A673 (cell line): Measurements from ENCODE around the gene ZNF507. TPM values are rescaled to one million over a fixed set of nuclear protein-coding genes. Genes with fewer than 3 reads are reported as not detected.

Source experiments
- BruUV-seq: library from RNA; stranded (reverse); fragments of 400-500 nt; replicated peaks from 2 replicates; lab custom pipeline; 2021; lab: Mats Ljungman, UMichigan
- CTCF ChIA-PET: fragments of 300-600 bp; sonication (Branson Sonifier 250); formaldehyde crosslinking; loops from one replicate; lab custom pipeline; 2022; ENCODE audit warnings: antibody characterized with exemption; lab: Charles Lee
- POLR2A ChIA-PET: fragments of 300-600 bp; sonication (Branson Sonifier 250); formaldehyde crosslinking; loops from one replicate; lab custom pipeline; 2022; ENCODE audit warnings: antibody characterized with exemption; ENCODE audit not compliant: low non-redundant PET; lab: Charles Lee
- DNase-seq: peaks from one replicate; pipeline ENCODE4 v3.0.0-alpha.2; 2015; ENCODE audit warnings: low spot score
- H3K27ac ChIP-seq: fragments of 200-600 bp; sonication (generic); 2 replicates; pipeline ENCODE4 v1.5.1; 2016; ENCODE audit warnings: mixed run types, low read depth, mild to moderate bottlenecking, mixed read lengths, antibody characterized with exemption, low read length; ENCODE audit not compliant: poor library complexity, severe bottlenecking
- H3K27me3 ChIP-seq: fragments of 200-600 bp; sonication (generic); replicated peaks from 2 replicates; pipeline ENCODE4 v1.6.1; 2017; ENCODE audit warnings: mixed run types, low read depth, mild to moderate bottlenecking, mixed read lengths, antibody characterized with exemption, low read length; ENCODE audit not compliant: insufficient read depth, poor library complexity
- H3K36me3 ChIP-seq: fragments of 200-600 bp; sonication (generic); 2 replicates; pipeline ENCODE4 v1.6.1; 2016; ENCODE audit warnings: mixed run types, mild to moderate bottlenecking, mixed read lengths, antibody characterized with exemption, low read length; ENCODE audit not compliant: insufficient read depth, poor library complexity, severe bottlenecking
- H3K4me1 ChIP-seq: fragments of 200-600 bp; sonication (generic); 2 replicates; pipeline ENCODE4 v1.6.1; 2017; ENCODE audit warnings: mixed run types, mild to moderate bottlenecking, mixed read lengths, antibody characterized with exemption, low read length; ENCODE audit not compliant: insufficient read depth, poor library complexity, severe bottlenecking
- H3K4me3 ChIP-seq: fragments of 200-600 bp; sonication (generic); 2 replicates; pipeline ENCODE4 v1.5.1; 2016; ENCODE audit warnings: low read depth, mixed run types, mild to moderate bottlenecking, mixed read lengths, low read length; ENCODE audit not compliant: poor library complexity, severe bottlenecking
- H3K9me3 ChIP-seq: fragments of 200-600 bp; sonication (generic); 2 replicates; pipeline ENCODE4 v1.6.1; 2016; ENCODE audit warnings: mixed run types, low read depth, mild to moderate bottlenecking, mixed read lengths, antibody characterized with exemption, low read length; ENCODE audit not compliant: poor library complexity, severe bottlenecking
- EZH2 ChIP-seq: fragments of 200-600 bp; sonication (generic); IDR thresholded peaks from 2 replicates; pipeline ENCODE4 v1.6.1; 2017; ENCODE audit warnings: borderline replicate concordance, low read depth, mild to moderate bottlenecking, mixed read lengths, antibody characterized with exemption, low read length; ENCODE audit not compliant: poor library complexity, severe bottlenecking
- intact Hi-C: fragments of 100-400 bp; cut with micrococcal nuclease; formaldehyde crosslinking; loops from one replicate; pipeline ENCODE4 v1.10.0; 2022; ENCODE audit not compliant: unreplicated experiment
- total RNA-seq: library from RNA; stranded (reverse); gene quantifications from 2 replicates; pipeline ENCODE4 v1.2.3, GENCODE V29; 2021
- TF ChIP-seq, protein P1 (sequence below): fragments of 300-800, 200-600 bp; sonication (generic); conservative IDR thresholded peaks from 2 replicates; pipeline ENCODE4 v1.5.1; 2017; ENCODE audit warnings: low read depth, mild to moderate bottlenecking, antibody characterized with exemption, low read length, moderate library complexity, mixed read lengths

Gene ZNF507
- total RNA-seq, 1 experiment from 2014 or later = 35.0 TPM

DNA sequence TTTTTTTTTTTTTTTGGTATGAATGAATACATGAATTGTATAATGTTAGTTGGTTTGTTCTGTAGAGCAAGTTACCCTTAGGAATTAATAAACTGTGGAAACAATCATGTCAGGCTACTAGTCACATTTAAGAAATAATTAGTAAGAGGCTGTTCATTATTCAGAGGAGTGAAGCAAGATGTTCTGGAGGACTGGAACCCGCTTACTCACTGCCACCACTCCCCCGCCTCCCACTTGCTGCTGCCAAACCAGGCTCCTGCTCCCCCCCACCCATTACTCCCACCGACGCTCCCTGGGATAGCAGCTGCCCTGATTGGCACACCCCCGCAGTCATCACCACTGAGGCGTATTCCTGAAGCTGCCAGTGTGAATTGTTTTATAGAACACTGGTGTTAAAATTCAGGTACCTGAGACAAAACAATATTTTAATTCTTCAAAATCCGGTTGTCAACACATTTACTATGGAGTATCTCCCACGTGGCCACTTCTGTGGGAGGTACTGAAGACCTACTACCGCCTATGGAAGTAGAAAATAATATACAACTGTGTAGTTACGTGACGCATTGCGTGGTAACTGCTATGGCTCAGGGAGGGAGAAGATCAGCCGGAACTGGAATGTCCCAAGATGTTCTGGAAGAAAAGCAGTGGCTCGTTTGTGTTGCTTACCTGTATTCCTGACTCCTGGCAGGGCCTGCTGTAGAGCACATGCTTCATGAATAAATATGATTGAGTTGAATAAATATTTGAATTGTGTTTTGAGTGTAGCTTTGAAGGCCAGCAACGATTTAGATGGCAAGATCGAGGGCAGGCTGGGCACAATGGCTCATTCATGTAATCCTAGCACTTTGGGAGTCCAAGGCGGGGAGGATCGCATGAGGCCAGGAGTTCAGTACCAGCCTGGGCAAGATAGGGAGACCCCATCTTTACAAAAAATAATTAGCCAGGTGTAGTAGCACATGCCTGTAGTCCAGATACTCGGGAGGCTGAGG lies 61.9 kb downstream of the ZNF507 start:
- H3K27ac ChIP-seq = peak overlapping the region; percentile 97
- POLR2A ChIA-PET = no interaction called here
- H3K36me3 ChIP-seq = peaks cover 39% of the 10 kb centered on the region
- intact Hi-C loops = no loop called here
- CTCF ChIA-PET = no interaction called here
- peak overlapping the region; percentile 88 for H3K4me3 ChIP-seq
- H3K9me3 ChIP-seq = no peaks in the 10 kb centered on the region
- peaks cover 22% of the 10 kb centered on the region for H3K4me1 ChIP-seq
- TSS peak; percentile 32 for BruUV-seq
- TF ChIP-seq EZH2 = no peak
- TF ChIP-seq, protein P1, sequence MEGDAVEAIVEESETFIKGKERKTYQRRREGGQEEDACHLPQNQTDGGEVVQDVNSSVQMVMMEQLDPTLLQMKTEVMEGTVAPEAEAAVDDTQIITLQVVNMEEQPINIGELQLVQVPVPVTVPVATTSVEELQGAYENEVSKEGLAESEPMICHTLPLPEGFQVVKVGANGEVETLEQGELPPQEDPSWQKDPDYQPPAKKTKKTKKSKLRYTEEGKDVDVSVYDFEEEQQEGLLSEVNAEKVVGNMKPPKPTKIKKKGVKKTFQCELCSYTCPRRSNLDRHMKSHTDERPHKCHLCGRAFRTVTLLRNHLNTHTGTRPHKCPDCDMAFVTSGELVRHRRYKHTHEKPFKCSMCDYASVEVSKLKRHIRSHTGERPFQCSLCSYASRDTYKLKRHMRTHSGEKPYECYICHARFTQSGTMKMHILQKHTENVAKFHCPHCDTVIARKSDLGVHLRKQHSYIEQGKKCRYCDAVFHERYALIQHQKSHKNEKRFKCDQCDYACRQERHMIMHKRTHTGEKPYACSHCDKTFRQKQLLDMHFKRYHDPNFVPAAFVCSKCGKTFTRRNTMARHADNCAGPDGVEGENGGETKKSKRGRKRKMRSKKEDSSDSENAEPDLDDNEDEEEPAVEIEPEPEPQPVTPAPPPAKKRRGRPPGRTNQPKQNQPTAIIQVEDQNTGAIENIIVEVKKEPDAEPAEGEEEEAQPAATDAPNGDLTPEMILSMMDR = no peak
- no peaks in the 10 kb centered on the region for H3K27me3 ChIP-seq
- peak; percentile 47 for DNase-seq

DNA sequence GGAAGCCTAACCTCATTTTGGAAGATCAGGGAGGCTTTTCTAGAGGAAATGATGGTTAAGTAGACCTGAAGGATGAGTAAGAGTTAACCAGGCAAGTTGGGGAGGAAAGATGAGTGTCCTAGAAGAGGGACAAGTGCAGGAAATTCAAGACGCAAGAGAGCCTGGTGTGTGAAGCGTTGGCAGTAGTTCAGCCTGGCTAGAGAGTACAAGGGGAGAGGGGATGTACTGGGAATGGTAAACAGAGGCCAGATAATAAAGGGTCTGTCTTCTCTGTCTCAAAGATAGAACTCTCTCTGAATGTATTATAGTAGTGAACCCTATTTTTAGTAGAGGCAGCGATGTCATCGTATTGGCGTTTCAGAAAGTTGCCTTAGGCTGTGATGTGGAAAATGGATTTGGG lies 69.8 kb downstream of the ZNF507 start:
- no peaks in the 10 kb centered on the region for H3K27me3 ChIP-seq
- DNase-seq = no peak
- no TSS peak for BruUV-seq
- ChIA-PET CTCF (no interaction called here), POLR2A (no interaction called here)
- no peaks in the 10 kb centered on the region for H3K9me3 ChIP-seq
- intact Hi-C loops = no loop called here
- H3K27ac ChIP-seq = peak overlapping the region; percentile 32
- no peak for TF ChIP-seq EZH2
- TF ChIP-seq, protein P1 = no peak
- no peaks in the 10 kb centered on the region for H3K4me1 ChIP-seq
- H3K4me3 ChIP-seq = no peak overlapping the region
- peaks cover 39% of the 10 kb centered on the region for H3K36me3 ChIP-seq

- no TSS peak for BruUV-seq
- peaks cover 36% of the 10 kb centered on the region for H3K36me3 ChIP-seq
- CTCF ChIA-PET = no interaction called here
Observed at GRCh38 chr19:32415669-32416068, 70.3 kb downstream of the ZNF507 start.

More at GRCh38 chr19:32415669-32416068, 70.3 kb downstream of the ZNF507 start:
- intact Hi-C loops = no loop called here
- Histone ChIP-seq H3K4me1 (no peaks in the 10 kb centered on the region), H3K9me3 (no peaks in the 10 kb centered on the region), H3K4me3 (no peak overlapping the region), H3K27ac (peak overlapping the region; percentile 32), H3K27me3 (no peaks in the 10 kb centered on the region)
- POLR2A ChIA-PET = no interaction called here
- DNase-seq = no peak
- TF ChIP-seq EZH2 = no peak
- TF ChIP-seq, protein P1 = no peak
